ENCODE data around the gene SLC5A2.

DNA sequence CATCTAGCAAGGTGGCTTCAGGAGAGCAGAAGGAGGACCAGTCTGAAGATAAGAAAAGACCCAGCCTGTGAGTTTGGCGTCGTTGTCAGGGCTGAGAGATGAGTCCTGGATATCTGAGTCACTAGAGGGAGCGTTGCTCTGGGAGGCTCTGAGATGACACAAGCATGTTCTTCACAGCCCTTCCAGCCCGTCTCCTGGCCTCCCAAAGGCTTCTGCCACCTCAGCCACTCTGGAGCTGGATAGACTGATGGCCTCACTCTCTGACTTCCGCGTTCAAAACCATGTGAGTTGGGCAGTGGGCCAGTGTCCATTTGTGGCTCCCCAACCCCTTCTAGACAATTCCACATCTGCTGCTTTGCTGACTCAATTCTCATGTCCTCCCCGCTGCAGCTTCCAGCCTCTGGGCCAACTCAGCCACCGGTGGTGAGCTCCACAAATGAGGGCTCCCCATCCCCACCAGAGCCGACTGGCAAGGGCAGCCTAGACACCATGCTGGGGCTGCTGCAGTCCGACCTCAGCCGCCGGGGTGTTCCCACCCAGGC, 8.7 kb upstream of the SLC5A2 start:
- TF ChIP-seq, protein P1, sequence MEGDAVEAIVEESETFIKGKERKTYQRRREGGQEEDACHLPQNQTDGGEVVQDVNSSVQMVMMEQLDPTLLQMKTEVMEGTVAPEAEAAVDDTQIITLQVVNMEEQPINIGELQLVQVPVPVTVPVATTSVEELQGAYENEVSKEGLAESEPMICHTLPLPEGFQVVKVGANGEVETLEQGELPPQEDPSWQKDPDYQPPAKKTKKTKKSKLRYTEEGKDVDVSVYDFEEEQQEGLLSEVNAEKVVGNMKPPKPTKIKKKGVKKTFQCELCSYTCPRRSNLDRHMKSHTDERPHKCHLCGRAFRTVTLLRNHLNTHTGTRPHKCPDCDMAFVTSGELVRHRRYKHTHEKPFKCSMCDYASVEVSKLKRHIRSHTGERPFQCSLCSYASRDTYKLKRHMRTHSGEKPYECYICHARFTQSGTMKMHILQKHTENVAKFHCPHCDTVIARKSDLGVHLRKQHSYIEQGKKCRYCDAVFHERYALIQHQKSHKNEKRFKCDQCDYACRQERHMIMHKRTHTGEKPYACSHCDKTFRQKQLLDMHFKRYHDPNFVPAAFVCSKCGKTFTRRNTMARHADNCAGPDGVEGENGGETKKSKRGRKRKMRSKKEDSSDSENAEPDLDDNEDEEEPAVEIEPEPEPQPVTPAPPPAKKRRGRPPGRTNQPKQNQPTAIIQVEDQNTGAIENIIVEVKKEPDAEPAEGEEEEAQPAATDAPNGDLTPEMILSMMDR (IDR thresholded peaks at IDR 0.05): no peak
- no peak for TF ChIP-seq POLR2A (IDR thresholded peaks at IDR 0.05)

All from gastroesophageal sphincter (tissue), 3 donors.